ENCODE measurements around the gene ABCG5. TPM values are rescaled to one million over a fixed set of nuclear protein-coding genes. Genes with fewer than 3 reads are reported as not detected.

ABCG5 gene
- total and polyA plus RNA-seq, 2 experiments from 2014 or later = 0.08 TPM; not detected in 1

GRCh38 chr2:43810452-43810851 lies 28.2 kb downstream of the ABCG5 start (continued):
- no peak for TF ChIP-seq EZH2phosphoT487 (IDR thresholded peaks at IDR 0.05; ENCODE audit: unreplicated experiment)
- TF ChIP-seq JUNB (IDR thresholded peaks at IDR 0.05; ENCODE audit: unreplicated experiment) = no peak

DNA sequence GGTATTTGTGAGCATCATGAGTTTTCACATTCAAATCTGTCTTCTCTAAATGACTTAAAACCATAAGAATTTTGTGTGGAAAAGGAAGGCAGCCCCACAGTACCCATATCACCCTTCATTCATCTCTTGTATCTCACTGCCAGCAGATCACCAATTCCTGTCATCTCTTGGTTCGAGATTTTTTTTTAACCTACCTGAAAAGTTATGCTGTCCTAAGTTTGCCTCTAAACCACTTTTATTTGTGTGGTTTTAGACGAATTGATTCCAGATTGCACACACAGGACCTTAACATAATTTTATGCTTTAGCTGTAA lies 32.0 kb downstream of the ABCG5 start:
- Histone ChIP-seq H4K20me1 (replicated peaks; ENCODE audit: insufficient read depth) (no peaks in the 10 kb centered on the region), H3K27ac (ENCODE audit: low read depth) (no peak overlapping the region), H3K36me3 (ENCODE audit: insufficient read depth) (no peaks in the 10 kb centered on the region), H3K4me3 (no peak overlapping the region), H3K27me3 (ENCODE audit: insufficient read depth) (no peaks in the 10 kb centered on the region), H3F3A (replicated peaks; ENCODE audit: low read depth) (no peaks in the 10 kb centered on the region), H3K79me2 (replicated peaks; ENCODE audit: insufficient read depth) (no peaks in the 10 kb centered on the region), H2AFZ (no peak overlapping the region), H3K9me2 (ENCODE audit: insufficient read depth) (no peaks in the 10 kb centered on the region), H3K4me2 (no peak overlapping the region), H3K4me1 (ENCODE audit: insufficient read depth) (no peaks in the 10 kb centered on the region)
- Mint-ChIP-seq H3K4me3 (no peak overlapping the region), H3K27me3 (ENCODE audit: insufficient read depth, low read depth, poor library complexity) (no peaks in the 10 kb centered on the region), H3K36me3 (ENCODE audit: low read depth) (no peaks in the 10 kb centered on the region), H3K4me1 (no peaks in the 10 kb centered on the region), H3K27ac (no peak overlapping the region), H3K9me3 (no peaks in the 10 kb centered on the region)
- no peak for DNase-seq (ENCODE audit: low spot score)
- TF ChIP-seq CREB1 (CRISPR knock-in tag; IDR thresholded peaks at IDR 0.05; ENCODE audit: low read depth) (no peak), JUNB (IDR thresholded peaks at IDR 0.05; ENCODE audit: unreplicated experiment) (no peak), NANOG (IDR thresholded peaks at IDR 0.05; ENCODE audit: borderline replicate concordance) (no peak), EZH2 (IDR thresholded peaks at IDR 0.05; ENCODE audit: low read depth, unreplicated experiment) (no peak), ZNF114 (CRISPR knock-in tag; IDR thresholded peaks at IDR 0.05) (no peak), EZH2phosphoT487 (IDR thresholded peaks at IDR 0.05; ENCODE audit: unreplicated experiment) (no peak), ZNF331 (CRISPR knock-in tag; IDR thresholded peaks at IDR 0.05; ENCODE audit: low read depth) (no peak), POLR2AphosphoS5 (IDR thresholded peaks at IDR 0.05; ENCODE audit: low read depth) (no peak), REST (IDR thresholded peaks at IDR 0.05; ENCODE audit: unreplicated experiment) (no peak), STAT1 (IDR thresholded peaks at IDR 0.05; ENCODE audit: unreplicated experiment) (no peak)
- TF ChIP-seq, protein P1, sequence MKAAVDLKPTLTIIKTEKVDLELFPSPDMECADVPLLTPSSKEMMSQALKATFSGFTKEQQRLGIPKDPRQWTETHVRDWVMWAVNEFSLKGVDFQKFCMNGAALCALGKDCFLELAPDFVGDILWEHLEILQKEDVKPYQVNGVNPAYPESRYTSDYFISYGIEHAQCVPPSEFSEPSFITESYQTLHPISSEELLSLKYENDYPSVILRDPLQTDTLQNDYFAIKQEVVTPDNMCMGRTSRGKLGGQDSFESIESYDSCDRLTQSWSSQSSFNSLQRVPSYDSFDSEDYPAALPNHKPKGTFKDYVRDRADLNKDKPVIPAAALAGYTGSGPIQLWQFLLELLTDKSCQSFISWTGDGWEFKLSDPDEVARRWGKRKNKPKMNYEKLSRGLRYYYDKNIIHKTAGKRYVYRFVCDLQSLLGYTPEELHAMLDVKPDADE (IDR thresholded peaks at IDR 0.05) = no peak
- TF ChIP-seq, protein P2, sequence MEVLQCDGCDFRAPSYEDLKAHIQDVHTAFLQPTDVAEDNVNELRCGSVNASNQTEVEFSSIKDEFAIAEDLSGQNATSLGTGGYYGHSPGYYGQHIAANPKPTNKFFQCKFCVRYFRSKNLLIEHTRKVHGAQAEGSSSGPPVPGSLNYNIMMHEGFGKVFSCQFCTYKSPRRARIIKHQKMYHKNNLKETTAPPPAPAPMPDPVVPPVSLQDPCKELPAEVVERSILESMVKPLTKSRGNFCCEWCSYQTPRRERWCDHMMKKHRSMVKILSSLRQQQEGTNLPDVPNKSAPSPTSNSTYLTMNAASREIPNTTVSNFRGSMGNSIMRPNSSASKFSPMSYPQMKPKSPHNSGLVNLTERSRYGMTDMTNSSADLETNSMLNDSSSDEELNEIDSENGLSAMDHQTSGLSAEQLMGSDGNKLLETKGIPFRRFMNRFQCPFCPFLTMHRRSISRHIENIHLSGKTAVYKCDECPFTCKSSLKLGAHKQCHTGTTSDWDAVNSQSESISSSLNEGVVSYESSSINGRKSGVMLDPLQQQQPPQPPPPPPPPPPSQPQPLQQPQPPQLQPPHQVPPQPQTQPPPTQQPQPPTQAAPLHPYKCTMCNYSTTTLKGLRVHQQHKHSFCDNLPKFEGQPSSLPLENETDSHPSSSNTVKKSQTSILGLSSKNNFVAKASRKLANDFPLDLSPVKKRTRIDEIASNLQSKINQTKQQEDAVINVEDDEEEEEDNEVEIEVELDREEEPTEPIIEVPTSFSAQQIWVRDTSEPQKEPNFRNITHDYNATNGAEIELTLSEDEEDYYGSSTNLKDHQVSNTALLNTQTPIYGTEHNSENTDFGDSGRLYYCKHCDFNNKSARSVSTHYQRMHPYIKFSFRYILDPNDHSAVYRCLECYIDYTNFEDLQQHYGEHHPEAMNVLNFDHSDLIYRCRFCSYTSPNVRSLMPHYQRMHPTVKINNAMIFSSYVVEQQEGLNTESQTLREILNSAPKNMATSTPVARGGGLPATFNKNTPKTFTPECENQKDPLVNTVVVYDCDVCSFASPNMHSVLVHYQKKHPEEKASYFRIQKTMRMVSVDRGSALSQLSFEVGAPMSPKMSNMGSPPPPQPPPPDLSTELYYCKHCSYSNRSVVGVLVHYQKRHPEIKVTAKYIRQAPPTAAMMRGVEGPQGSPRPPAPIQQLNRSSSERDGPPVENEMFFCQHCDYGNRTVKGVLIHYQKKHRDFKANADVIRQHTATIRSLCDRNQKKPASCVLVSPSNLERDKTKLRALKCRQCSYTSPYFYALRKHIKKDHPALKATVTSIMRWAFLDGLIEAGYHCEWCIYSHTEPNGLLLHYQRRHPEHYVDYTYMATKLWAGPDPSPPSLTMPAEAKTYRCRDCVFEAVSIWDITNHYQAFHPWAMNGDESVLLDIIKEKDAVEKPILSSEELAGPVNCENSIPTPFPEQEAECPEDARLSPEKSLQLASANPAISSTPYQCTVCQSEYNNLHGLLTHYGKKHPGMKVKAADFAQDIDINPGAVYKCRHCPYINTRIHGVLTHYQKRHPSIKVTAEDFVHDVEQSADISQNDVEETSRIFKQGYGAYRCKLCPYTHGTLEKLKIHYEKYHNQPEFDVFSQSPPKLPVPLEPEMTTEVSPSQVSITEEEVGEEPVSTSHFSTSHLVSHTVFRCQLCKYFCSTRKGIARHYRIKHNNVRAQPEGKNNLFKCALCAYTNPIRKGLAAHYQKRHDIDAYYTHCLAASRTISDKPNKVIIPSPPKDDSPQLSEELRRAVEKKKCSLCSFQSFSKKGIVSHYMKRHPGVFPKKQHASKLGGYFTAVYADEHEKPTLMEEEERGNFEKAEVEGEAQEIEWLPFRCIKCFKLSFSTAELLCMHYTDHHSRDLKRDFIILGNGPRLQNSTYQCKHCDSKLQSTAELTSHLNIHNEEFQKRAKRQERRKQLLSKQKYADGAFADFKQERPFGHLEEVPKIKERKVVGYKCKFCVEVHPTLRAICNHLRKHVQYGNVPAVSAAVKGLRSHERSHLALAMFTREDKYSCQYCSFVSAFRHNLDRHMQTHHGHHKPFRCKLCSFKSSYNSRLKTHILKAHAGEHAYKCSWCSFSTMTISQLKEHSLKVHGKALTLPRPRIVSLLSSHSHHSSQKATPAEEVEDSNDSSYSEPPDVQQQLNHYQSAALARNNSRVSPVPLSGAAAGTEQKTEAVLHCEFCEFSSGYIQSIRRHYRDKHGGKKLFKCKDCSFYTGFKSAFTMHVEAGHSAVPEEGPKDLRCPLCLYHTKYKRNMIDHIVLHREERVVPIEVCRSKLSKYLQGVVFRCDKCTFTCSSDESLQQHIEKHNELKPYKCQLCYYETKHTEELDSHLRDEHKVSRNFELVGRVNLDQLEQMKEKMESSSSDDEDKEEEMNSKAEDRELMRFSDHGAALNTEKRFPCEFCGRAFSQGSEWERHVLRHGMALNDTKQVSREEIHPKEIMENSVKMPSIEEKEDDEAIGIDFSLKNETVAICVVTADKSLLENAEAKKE (CRISPR knock-in tag; IDR thresholded peaks at IDR 0.05) = no peak
- TF ChIP-seq, protein P3, sequence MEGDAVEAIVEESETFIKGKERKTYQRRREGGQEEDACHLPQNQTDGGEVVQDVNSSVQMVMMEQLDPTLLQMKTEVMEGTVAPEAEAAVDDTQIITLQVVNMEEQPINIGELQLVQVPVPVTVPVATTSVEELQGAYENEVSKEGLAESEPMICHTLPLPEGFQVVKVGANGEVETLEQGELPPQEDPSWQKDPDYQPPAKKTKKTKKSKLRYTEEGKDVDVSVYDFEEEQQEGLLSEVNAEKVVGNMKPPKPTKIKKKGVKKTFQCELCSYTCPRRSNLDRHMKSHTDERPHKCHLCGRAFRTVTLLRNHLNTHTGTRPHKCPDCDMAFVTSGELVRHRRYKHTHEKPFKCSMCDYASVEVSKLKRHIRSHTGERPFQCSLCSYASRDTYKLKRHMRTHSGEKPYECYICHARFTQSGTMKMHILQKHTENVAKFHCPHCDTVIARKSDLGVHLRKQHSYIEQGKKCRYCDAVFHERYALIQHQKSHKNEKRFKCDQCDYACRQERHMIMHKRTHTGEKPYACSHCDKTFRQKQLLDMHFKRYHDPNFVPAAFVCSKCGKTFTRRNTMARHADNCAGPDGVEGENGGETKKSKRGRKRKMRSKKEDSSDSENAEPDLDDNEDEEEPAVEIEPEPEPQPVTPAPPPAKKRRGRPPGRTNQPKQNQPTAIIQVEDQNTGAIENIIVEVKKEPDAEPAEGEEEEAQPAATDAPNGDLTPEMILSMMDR (conservative IDR thresholded peaks at IDR 0.05; ENCODE audit: low read depth in 2 of 2) = no peak
- ATAC-seq = no peak
